H1 (cell line): ENCODE measurements around the gene DCAF8. TPM values are rescaled to one million over a fixed set of nuclear protein-coding genes. Genes with fewer than 3 reads are reported as not detected.

Experiments used
- KDM4A ChIP-seq: IDR thresholded peaks from one replicate; pipeline ENCODE4 v1.7.1; 2012; ENCODE audit warnings: low read depth, mild to moderate bottlenecking, moderate library complexity, low read length, inconsistent platforms; ENCODE audit not compliant: severe bottlenecking
- KDM5A ChIP-seq: fragments of 200-600 bp; IDR thresholded peaks from 2 replicates; pipeline ENCODE4 v1.7.1; 2012; ENCODE audit warnings: mild to moderate bottlenecking, low read length, inconsistent platforms, mixed read lengths
- PHF8 ChIP-seq: fragments of 200-600 bp; sonication (generic); conservative IDR thresholded peaks from 2 replicates; pipeline ENCODE4 v1.7.1; 2012; ENCODE audit warnings: low read depth, mild to moderate bottlenecking, inconsistent platforms, low read length, moderate library complexity
- RXRA ChIP-seq: IDR thresholded peaks from 2 replicates; pipeline ENCODE4 v1.6.1; 2011; ENCODE audit warnings: low read depth, mild to moderate bottlenecking, low read length, moderate library complexity; ENCODE audit not compliant: insufficient read depth
- TAF7 ChIP-seq: optimal IDR thresholded peaks from 2 replicates; pipeline ENCODE3; 2011; ENCODE audit warnings: low read depth, mild to moderate bottlenecking, inconsistent platforms, low read length, moderate library complexity, borderline replicate concordance
- polyA plus RNA-seq, 7 experiments: library from polyadenylated mRNA; depleted of rRNA in 3 of 7; stranded (reverse) in 5 of 7; unstranded in 2 of 7; fragments of >200 nt in 5 of 7; fragments of 200-250 nt in 2 of 7; gene quantifications; 1 replicate in 5 of 7; 2 replicates in 1 of 7; 4 replicates in 1 of 7; pipeline versions ENCODE4 v1.2.1 to v1.2.3, GENCODE V29; 2011 to 2013; ENCODE audit warnings: missing spikeins in 2 of 7, mixed read lengths in 2 of 7
- total RNA-seq: library from RNA; stranded (reverse); fragmentation: NEBNext Ultra II Directional; extraction: Animal tissue kit (Norgen Biotek cat#: 25700); gene quantifications from 2 replicates; pipeline ENCODE4 v1.2.1, GENCODE V29; 2021
- TF ChIP-seq, protein P1 (sequence below): IDR thresholded peaks from 2 replicates; pipeline ENCODE4 v1.6.1; 2012; ENCODE audit warnings: inconsistent platforms

Gene DCAF8
- total and polyA plus RNA-seq, 2 of the 8 experiments (the other 6 are each of a cell fraction or from before 2014, with no cell fraction given) = 68.2 to 110 TPM

DNA sequence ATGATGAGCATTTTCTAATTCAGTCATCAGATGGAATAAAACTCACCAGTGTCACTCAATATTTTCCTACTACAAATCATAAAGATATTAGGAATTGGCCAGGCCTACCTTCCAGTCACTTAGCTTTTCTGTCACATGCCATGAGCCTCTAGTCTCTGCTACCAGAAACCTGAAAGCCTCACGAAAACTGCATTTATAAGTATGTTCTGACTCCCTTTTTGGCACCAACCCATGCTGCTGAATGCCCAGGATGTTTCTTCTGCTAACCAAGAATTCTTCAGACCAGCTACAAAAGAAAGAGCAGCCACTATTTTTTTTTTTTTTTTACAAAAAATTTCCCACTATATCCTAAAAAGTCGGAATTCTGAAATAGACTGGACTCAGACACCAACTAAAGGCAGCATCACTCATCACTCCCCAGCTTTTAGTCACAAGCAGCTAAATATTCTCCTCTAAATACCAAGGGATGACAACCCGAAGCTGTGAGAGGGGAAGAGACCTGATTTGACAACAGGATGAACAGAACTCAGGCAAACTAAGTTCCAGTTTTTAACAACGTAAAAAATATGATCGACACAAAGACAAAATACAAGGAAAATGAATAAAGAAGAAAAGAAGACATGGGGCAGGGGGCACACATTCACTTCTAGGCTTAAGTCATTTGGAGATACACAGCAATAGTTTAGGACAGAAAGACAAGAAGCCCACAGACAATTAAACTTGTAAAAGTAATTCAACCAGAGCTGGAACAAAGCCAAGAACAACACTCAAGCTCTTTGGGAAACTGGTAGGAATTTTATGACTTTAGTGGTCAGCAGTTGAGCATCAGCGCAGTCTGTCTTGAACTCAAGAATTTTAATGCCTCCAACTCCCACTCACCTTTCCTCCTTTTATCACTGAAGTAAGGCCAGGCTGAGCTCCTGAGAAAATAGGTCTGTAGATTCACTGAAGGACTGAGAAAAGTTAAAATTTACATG, 1.7 kb downstream of the DCAF8 start (continued):
- TF ChIP-seq RXRA (no peak), KDM4A (no peak), TAF7 (no peak), KDM5A (no peak), PHF8 (no peak)
- TF ChIP-seq, protein P1, sequence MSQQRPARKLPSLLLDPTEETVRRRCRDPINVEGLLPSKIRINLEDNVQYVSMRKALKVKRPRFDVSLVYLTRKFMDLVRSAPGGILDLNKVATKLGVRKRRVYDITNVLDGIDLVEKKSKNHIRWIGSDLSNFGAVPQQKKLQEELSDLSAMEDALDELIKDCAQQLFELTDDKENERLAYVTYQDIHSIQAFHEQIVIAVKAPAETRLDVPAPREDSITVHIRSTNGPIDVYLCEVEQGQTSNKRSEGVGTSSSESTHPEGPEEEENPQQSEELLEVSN = no peak
- TF ChIP-seq, all 59 proteins: peak for 0
